Peyer's patch (tissue), 4 donors: ENCODE measurements around the gene ING4. TPM values are rescaled to one million over a fixed set of nuclear protein-coding genes. Genes with fewer than 3 reads are reported as not detected.
A peak's percentile ranks its signal among the peaks of the same experiment; 100 is the strongest.

Experiments
- DNase-seq, 3 donors: peaks; one replicate each; pipeline ENCODE4 v3.0.0-alpha.2; 2017 to 2019
- H3K27ac ChIP-seq, 4 donors: fragments of 200-600 bp; sonication (generic); one replicate each; pipeline ENCODE4 v1.5.1; 2016 to 2019
- H3K27me3 ChIP-seq, 2 donors: fragments of 200-600 bp; sonication (generic); one replicate each; pipeline ENCODE4 v1.5.1; 2019
- H3K36me3 ChIP-seq, 3 donors: fragments of 200-600 bp; sonication (generic); one replicate each; pipeline ENCODE4 v1.5.1; 2016 to 2019
- H3K4me1 ChIP-seq, 4 donors: fragments of 200-600 bp; sonication (generic); one replicate each; pipeline ENCODE4 v1.5.1; 2016 to 2019
- H3K4me3 ChIP-seq, 4 donors: fragments of 200-600 bp; sonication (generic); 1 replicate in 3 of 4; 2 replicates in 1 of 4; pipeline ENCODE4 v1.5.1; 2016 to 2019; ENCODE audit warnings: mild to moderate bottlenecking in 1 of 4
- H3K9me3 ChIP-seq, 4 donors: fragments of 200-600 bp; sonication (generic); one replicate each; pipeline ENCODE4 v1.5.1; 2016 to 2019; ENCODE audit warnings: mild to moderate bottlenecking in 1 of 4
- CTCF ChIP-seq, 6 experiments: fragments of 450-650 bp in 4 of 6; fragments of 200-600 bp in 2 of 6; sonication (generic) in 1 of 6; IDR thresholded peaks; one replicate each; pipeline ENCODE4 v1.5.1; 2017 to 2019; ENCODE audit warnings: antibody characterized with exemption in 6 of 6, mild to moderate bottlenecking in 3 of 6, moderate library complexity in 1 of 6
- POLR2A ChIP-seq, 2 donors: fragments of 450-650 bp; IDR thresholded peaks; one replicate each; pipeline ENCODE4 v1.5.1; 2017; ENCODE audit warnings: antibody characterized with exemption in 2 of 2, mild to moderate bottlenecking in 2 of 2, moderate library complexity in 2 of 2
- small RNA-seq, 2 donors: library from RNA; depleted of rRNA; stranded (forward); fragments of <200 nt; gene quantifications; one replicate each; pipeline ENCODE3, GENCODE V24; 2016
- total RNA-seq, 4 donors: library from RNA; depleted of rRNA; stranded (reverse); fragments of >200 nt; gene quantifications; one replicate each; pipeline ENCODE4 v1.1.0, GENCODE V29; 2016

The ING4 gene
- total RNA-seq, 4 donors from 2014 or later, result 32.6 to 109 (median 45.4) TPM

- peaks cover 0 to 39% (median 0%) of the 10 kb centered on the region in 3 donors for H3K36me3 ChIP-seq
- H3K4me3 ChIP-seq, result peak overlapping the region in 3 of 4 donors; percentile 34 to 91 (median 91)
- peaks cover 0 to 39% (median 32%) of the 10 kb centered on the region in 4 donors for H3K4me1 ChIP-seq
- H3K9me3 ChIP-seq, result no peaks in the 10 kb centered on the region
- H3K27me3 ChIP-seq, result no peaks in the 10 kb centered on the region
- H3K27ac ChIP-seq, result peak overlapping the region in 1 of 4 donors; percentile 93
- DNase-seq, result peak in 1 of 3 donors; percentile 50
- TF ChIP-seq POLR2A (IDR thresholded peaks at IDR 0.05) (no peak), CTCF (IDR thresholded peaks at IDR 0.05) (no peak)
Measured at GRCh38 chr12:6604259-6605029, 58.5 kb downstream of the ING4 start.

- DNase-seq, result peak in 2 of 3 donors; percentile 49 to 51
- Histone ChIP-seq H3K27me3 (no peaks in the 10 kb centered on the region), H3K27ac (peak overlapping the region; percentile 2 to 46 (median 16)), H3K9me3 (no peaks in the 10 kb centered on the region), H3K4me1 (peaks cover 0 to 39% (median 30%) of the 10 kb centered on the region in 4 donors), H3K4me3 (peak overlapping the region in 1 of 4 donors; percentile 29), H3K36me3 (peaks cover 0 to 52% (median 0%) of the 10 kb centered on the region in 3 donors)
- no peak for TF ChIP-seq CTCF (IDR thresholded peaks at IDR 0.05)
- no peak for TF ChIP-seq POLR2A (IDR thresholded peaks at IDR 0.05)
Measured at GRCh38 chr12:6603095-6603567, 59.8 kb downstream of the ING4 start.

GRCh38 chr12:6602526-6602925, 60.4 kb downstream of the ING4 start:
- H3K27me3 ChIP-seq, result no peaks in the 10 kb centered on the region
- H3K36me3 ChIP-seq, result peaks cover 0 to 58% (median 0%) of the 10 kb centered on the region in 3 donors
- TF ChIP-seq CTCF (IDR thresholded peaks at IDR 0.05) (no peak), POLR2A (IDR thresholded peaks at IDR 0.05) (no peak)
- peaks cover 0 to 39% (median 29%) of the 10 kb centered on the region in 4 donors for H3K4me1 ChIP-seq
- no peak overlapping the region for H3K4me3 ChIP-seq
- H3K9me3 ChIP-seq, result no peaks in the 10 kb centered on the region
- DNase-seq, result no peak
- H3K27ac ChIP-seq, result peak overlapping the region in 2 of 4 donors; percentile 18 to 46

Small RNAs within 50 kb of the gene (small RNA-seq; reads per million reads assigned to genes)
- 0 reads per million in 2 donors for gene RNU6-781P

Other genes with a start within 250 kb of the ING4 start
- gene CD27, start 218.2 kb downstream of the ING4 start, total RNA-seq, result 10 to 100 TPM in 1 of 4 donors, 1 to 10 TPM in 3; 1.0 to 20.6 (median 2.3) TPM
- gene TAPBPL, start 211.1 kb downstream of the ING4 start, total RNA-seq, result 100 to 1,000 TPM in 2 of 4 donors, 10 to 100 TPM in 2; 44.6 to 124 (median 95.5) TPM
- gene VAMP1, start 192.4 kb downstream of the ING4 start, total RNA-seq, result 10 to 100 TPM in 2 of 4 donors, 1 to 10 TPM in 2; 5.3 to 17.4 (median 9.3) TPM
- gene MRPL51, start 169.9 kb downstream of the ING4 start, total RNA-seq, result 10 to 100 TPM; 23.5 to 71.8 (median 61.6) TPM
- gene NCAPD2, start 169.0 kb downstream of the ING4 start, total RNA-seq, result 10 to 100 TPM; 26.1 to 86.6 (median 32.7) TPM
- gene GAPDH, start 128.6 kb downstream of the ING4 start, total RNA-seq, result 1,000 to 10,000 TPM; 1,939 to 3,624 (median 2,830) TPM
- gene IFFO1, start 107.1 kb downstream of the ING4 start, total RNA-seq, result 10 to 100 TPM in 2 of 4 donors, 1 to 10 TPM in 2; 7.8 to 50.3 (median 9.5) TPM
- gene NOP2, start 94.8 kb downstream of the ING4 start, total RNA-seq, result 100 to 1,000 TPM in 1 of 4 donors, 10 to 100 TPM in 3; 21.4 to 135 (median 43.6) TPM
- gene CHD4, start 55.7 kb downstream of the ING4 start, total RNA-seq, result 100 to 1,000 TPM; 129 to 209 (median 167) TPM
- gene LPAR5, start 27.2 kb downstream of the ING4 start, total RNA-seq, result 10 to 100 TPM; 18.7 to 36.2 (median 25.3) TPM
- gene ACRBP, start 15.7 kb downstream of the ING4 start, total RNA-seq, result 10 to 100 TPM in 2 of 4 donors, 1 to 10 TPM in 2; 5.1 to 12.1 (median 10.3) TPM
- gene ZNF384, start 26.3 kb upstream of the ING4 start, total RNA-seq, result 10 to 100 TPM; 35.6 to 96.6 (median 80.2) TPM
- gene PIANP, start 37.7 kb upstream of the ING4 start, total RNA-seq, result not detected
- 10 to 100 TPM; 38.4 to 72.6 (median 51.8) TPM for gene COPS7A, start 60.9 kb upstream of the ING4 start, total RNA-seq
- gene MLF2, start 90.0 kb upstream of the ING4 start, total RNA-seq, result 100 to 1,000 TPM in 3 of 4 donors, 10 to 100 TPM in 1; 94.9 to 212 (median 182) TPM
- 10 to 100 TPM; 44.2 to 87.5 (median 53.0) TPM for gene PTMS, start 103.2 kb upstream of the ING4 start, total RNA-seq
- 1 to 10 TPM in 3 of 4 donors, not detected in 1; 1.3 to 3.0 (median 1.6) TPM for gene LAG3, start 109.4 kb upstream of the ING4 start, total RNA-seq
- gene CD4, start 126.4 kb upstream of the ING4 start, total RNA-seq, result 1 to 10 TPM; 2.1 to 9.1 (median 4.0) TPM
- gene GPR162, start 158.7 kb upstream of the ING4 start, total RNA-seq, result 10 to 100 TPM in 1 of 4 donors, 1 to 10 TPM in 2, not detected in 1; 2.5 to 11.6 (median 4.1) TPM
- 10 to 100 TPM in 2 of 4 donors, 1 to 10 TPM in 2; 3.7 to 40.4 (median 8.7) TPM for gene P3H3, start 165.3 kb upstream of the ING4 start, total RNA-seq
- gene GNB3, start 177.8 kb upstream of the ING4 start, total RNA-seq, result 1 to 10 TPM in 1 of 4 donors, under 1 TPM in 2, not detected in 1; 0.85 to 6.6 (median 0.94) TPM
- 10 to 100 TPM; 44.2 to 51.2 (median 46.3) TPM for gene CDCA3, start 188.2 kb upstream of the ING4 start, total RNA-seq
- gene USP5, start 189.0 kb upstream of the ING4 start, total RNA-seq, result 10 to 100 TPM; 41.0 to 94.1 (median 47.1) TPM
- gene TPI1, start 204.4 kb upstream of the ING4 start, total RNA-seq, result 1,000 to 10,000 TPM in 1 of 4 donors, 100 to 1,000 TPM in 3; 591 to 1,061 (median 658) TPM
- gene SPSB2, start 210.2 kb upstream of the ING4 start, total RNA-seq, result 10 to 100 TPM in 2 of 4 donors, 1 to 10 TPM in 2; 4.1 to 12.3 (median 9.9) TPM
- gene LRRC23, start 241.7 kb upstream of the ING4 start, total RNA-seq, result 10 to 100 TPM in 1 of 4 donors, 1 to 10 TPM in 2, not detected in 1; 1.7 to 35.5 (median 3.0) TPM